ENCODE results near the gene AFAP1.

DNA sequence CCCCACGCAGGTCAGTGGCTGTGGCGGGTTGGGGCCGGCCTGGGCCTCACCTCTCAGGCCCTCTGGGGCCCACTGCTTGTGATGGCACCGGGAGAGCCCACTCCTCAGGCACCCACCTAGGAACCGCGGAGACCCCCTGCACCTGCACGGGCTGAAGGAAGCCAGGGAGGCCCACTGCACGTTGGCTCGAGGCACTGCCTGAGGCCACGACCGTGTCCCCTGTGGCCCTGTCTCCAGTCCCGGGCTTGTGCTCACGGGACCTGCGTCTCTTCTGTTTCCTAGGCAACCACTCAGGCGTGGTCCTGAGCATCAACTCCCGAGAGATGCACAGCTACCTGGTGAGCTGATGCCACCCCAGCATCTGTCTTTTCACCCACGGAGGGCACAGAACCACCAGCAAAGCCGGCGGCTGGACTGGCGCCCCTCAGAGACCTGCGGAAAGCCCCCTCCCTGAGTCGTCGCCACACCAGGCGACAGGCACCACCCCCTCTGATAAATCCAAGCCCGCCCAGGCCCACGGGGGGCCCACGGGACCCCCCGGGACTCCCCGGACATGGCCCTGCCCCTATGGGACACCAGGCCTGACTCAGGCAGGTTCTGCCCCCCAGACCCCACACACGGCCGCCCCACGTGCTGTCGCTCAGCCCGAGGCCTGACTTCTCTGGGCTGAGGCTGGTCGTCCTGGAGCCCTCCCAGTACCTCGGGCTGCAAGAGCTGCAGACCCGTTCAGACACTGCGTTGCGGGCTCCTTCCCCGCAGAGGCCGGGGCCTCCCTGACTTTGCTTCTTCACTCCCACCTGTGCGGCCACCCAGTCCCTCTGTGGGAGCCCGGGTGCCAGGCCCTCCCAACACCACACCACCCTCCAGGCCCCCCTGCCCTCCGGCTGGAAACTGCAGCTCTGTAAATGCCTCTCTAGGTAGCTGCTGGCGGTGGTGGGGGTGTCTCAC is 199.5 kb downstream of the AFAP1 start:
- TF ChIP-seq, protein P1, sequence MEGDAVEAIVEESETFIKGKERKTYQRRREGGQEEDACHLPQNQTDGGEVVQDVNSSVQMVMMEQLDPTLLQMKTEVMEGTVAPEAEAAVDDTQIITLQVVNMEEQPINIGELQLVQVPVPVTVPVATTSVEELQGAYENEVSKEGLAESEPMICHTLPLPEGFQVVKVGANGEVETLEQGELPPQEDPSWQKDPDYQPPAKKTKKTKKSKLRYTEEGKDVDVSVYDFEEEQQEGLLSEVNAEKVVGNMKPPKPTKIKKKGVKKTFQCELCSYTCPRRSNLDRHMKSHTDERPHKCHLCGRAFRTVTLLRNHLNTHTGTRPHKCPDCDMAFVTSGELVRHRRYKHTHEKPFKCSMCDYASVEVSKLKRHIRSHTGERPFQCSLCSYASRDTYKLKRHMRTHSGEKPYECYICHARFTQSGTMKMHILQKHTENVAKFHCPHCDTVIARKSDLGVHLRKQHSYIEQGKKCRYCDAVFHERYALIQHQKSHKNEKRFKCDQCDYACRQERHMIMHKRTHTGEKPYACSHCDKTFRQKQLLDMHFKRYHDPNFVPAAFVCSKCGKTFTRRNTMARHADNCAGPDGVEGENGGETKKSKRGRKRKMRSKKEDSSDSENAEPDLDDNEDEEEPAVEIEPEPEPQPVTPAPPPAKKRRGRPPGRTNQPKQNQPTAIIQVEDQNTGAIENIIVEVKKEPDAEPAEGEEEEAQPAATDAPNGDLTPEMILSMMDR (IDR thresholded peaks at IDR 0.05) = no peak
- no peak for TF ChIP-seq POLR2A (IDR thresholded peaks at IDR 0.05)

Data from esophagus squamous epithelium (tissue), 4 donors.